GM12878 (cell line): Measurements from ENCODE around the gene TMEM236. TPM values are rescaled to one million over a fixed set of nuclear protein-coding genes. Genes with fewer than 3 reads are reported as not detected.

Experiments used
- ATAC-seq: fragments of 200-7000 bp; cut with Tn5 transposase; 3 replicates; pipeline ENCODE4 v1.9.1; 2020; ENCODE audit warnings: mild to moderate bottlenecking, moderate library complexity
- BruUV-seq: library from RNA; stranded (reverse); fragments of 400-500 nt; replicated peaks from 2 replicates; lab custom pipeline; 2021; lab: Mats Ljungman, UMichigan
- CTCF ChIA-PET: fragments of 300-600 bp; sonication (Branson Sonifier 250); formaldehyde crosslinking; extraction: SDS; loops from one replicate; lab custom pipeline; 2021; ENCODE audit warnings: inconsistent platforms; lab: Yijun Ruan, JAX
- POLR2A ChIA-PET: fragments of 350-600 bp; formaldehyde crosslinking; extraction: SDS; loops from one replicate; lab custom pipeline; 2021; ENCODE audit warnings: inconsistent platforms; lab: Charles Lee
- RAD21 ChIA-PET: fragments of 300-600 bp; sonication (Branson Sonifier 250); formaldehyde crosslinking; loops from one replicate; lab custom pipeline; 2023; ENCODE audit warnings: antibody characterized with exemption; ENCODE audit not compliant: unreplicated experiment; lab: Charles Lee
- SMC1A ChIA-PET: fragments of 300-600 bp; sonication (Branson Sonifier 250); formaldehyde crosslinking; loops from one replicate; lab custom pipeline; 2023; ENCODE audit not compliant: unreplicated experiment, uncharacterized antibody; lab: Charles Lee
- DNase-seq: peaks from one replicate; pipeline ENCODE4 v3.0.0-alpha.2; 2011; ENCODE audit warnings: low read depth, low spot score
- FAIRE-seq: peaks from 3 replicates; lab custom pipeline; 2011; peaks lifted over from hg19 to GRCh38; lab: Jason Lieb, UNC
- H2AFZ ChIP-seq: 2 replicates; pipeline ENCODE4 v1.6.0; 2011; ENCODE audit warnings: low read depth, low read length, control low read depth; ENCODE audit not compliant: control insufficient read depth
- H3K27ac ChIP-seq: 2 replicates; pipeline ENCODE4 v1.5.1; 2011; ENCODE audit warnings: control low read depth; ENCODE audit not compliant: control insufficient read depth, insufficient read depth
- H3K27me3 ChIP-seq, 2 experiments: replicated peaks in 1 of 2; 2 replicates each; pipeline versions ENCODE4 v1.6.0 to v1.6.1; 2011; ENCODE audit warnings: low read length in 1 of 2; ENCODE audit not compliant: control insufficient read depth in 2 of 2, insufficient read depth in 2 of 2
- H3K36me3 ChIP-seq, 2 experiments: 2 replicates each; pipeline ENCODE4 v1.5.1; 2011; ENCODE audit warnings: low read length in 1 of 2; ENCODE audit not compliant: control insufficient read depth in 2 of 2, insufficient read depth in 2 of 2
- H3K4me1 ChIP-seq: 2 replicates; pipeline ENCODE4 v1.6.1; 2011; ENCODE audit warnings: mild to moderate bottlenecking, low read length, moderate library complexity, mixed read lengths; ENCODE audit not compliant: control insufficient read depth, insufficient read depth
- H3K4me2 ChIP-seq: 2 replicates; pipeline ENCODE4 v1.6.0; 2011; ENCODE audit warnings: control low read depth; ENCODE audit not compliant: control insufficient read depth, insufficient read depth
- H3K4me3 ChIP-seq: fragments of 200-600 bp; sonication (generic); 2 replicates; pipeline ENCODE4 v1.5.1; 2016
- H3K79me2 ChIP-seq: 2 replicates; pipeline ENCODE4 v1.6.0; 2011; ENCODE audit warnings: low read length; ENCODE audit not compliant: control insufficient read depth, insufficient read depth
- H3K9ac ChIP-seq: 2 replicates; pipeline ENCODE4 v1.8.0; 2011; ENCODE audit warnings: low read length, control low read depth, mixed read lengths; ENCODE audit not compliant: control insufficient read depth, insufficient read depth
- H3K9me3 ChIP-seq: replicated peaks from 3 replicates; pipeline ENCODE4 v1.5.1; 2011; ENCODE audit warnings: mild to moderate bottlenecking, low read length; ENCODE audit not compliant: control insufficient read depth, insufficient read depth
- H4K20me1 ChIP-seq: 2 replicates; pipeline ENCODE4 v1.6.0; 2011; ENCODE audit not compliant: control insufficient read depth, insufficient read depth
- BCL11A ChIP-seq: IDR thresholded peaks from 2 replicates; pipeline ENCODE4 v1.6.1; 2011; ENCODE audit warnings: low read depth, low read length
- CBX5 ChIP-seq: sonication (generic); IDR thresholded peaks from 2 replicates; pipeline ENCODE4 v1.6.1; 2016; ENCODE audit warnings: low read depth, moderate library complexity, mild to moderate bottlenecking, inconsistent platforms
- EP300 ChIP-seq, 2 experiments: fragments of 150-350 bp in 1 of 2; IDR thresholded peaks; 2 replicates each; pipeline ENCODE4 v1.6.1; 2011 to 2012; ENCODE audit warnings: low read depth in 2 of 2, low read length in 2 of 2, borderline replicate concordance in 1 of 2, improper control_type of control experiment in 1 of 2, inconsistent platforms in 1 of 2; ENCODE audit not compliant: control insufficient read depth in 1 of 2
- HDGF ChIP-seq: fragments of 450-650 bp; IDR thresholded peaks from 2 replicates; pipeline ENCODE4 v1.6.1; 2016; ENCODE audit warnings: antibody characterized with exemption
- KLF5 ChIP-seq: fragments of 450-650 bp; IDR thresholded peaks from 2 replicates; pipeline ENCODE4 v1.6.1; 2014; ENCODE audit warnings: mild to moderate bottlenecking; ENCODE audit not compliant: partially characterized antibody
- MTA2 ChIP-seq: fragments of 450-650 bp; IDR thresholded peaks from 2 replicates; pipeline ENCODE4 v1.6.1; 2016; ENCODE audit warnings: low read depth, mild to moderate bottlenecking, moderate library complexity
- NR2C2 ChIP-seq: IDR thresholded peaks from 2 replicates; pipeline ENCODE4 v1.6.1; 2011; ENCODE audit warnings: borderline replicate concordance, low read depth; ENCODE audit not compliant: control insufficient read depth, insufficient read length
- PAX5 ChIP-seq: IDR thresholded peaks from 2 replicates; pipeline ENCODE4 v1.6.1; 2011; ENCODE audit warnings: low read depth, low read length, borderline replicate concordance
- PAX8 ChIP-seq: fragments of 450-650 bp; IDR thresholded peaks from 2 replicates; pipeline ENCODE4 v1.6.1; 2017; ENCODE audit warnings: mild to moderate bottlenecking, moderate library complexity
- POLR2AphosphoS2 ChIP-seq: IDR thresholded peaks from 2 replicates; pipeline ENCODE4 v1.6.1; 2011; ENCODE audit warnings: low read depth, mild to moderate bottlenecking, low read length, improper control_type of control experiment, moderate library complexity
- RFX5 ChIP-seq: IDR thresholded peaks from 2 replicates; pipeline ENCODE4 v1.6.1; 2011; ENCODE audit warnings: low read depth, low read length, improper control_type of control experiment
- SIN3A ChIP-seq: IDR thresholded peaks from 2 replicates; pipeline ENCODE4 v1.6.1; 2012; ENCODE audit warnings: low read depth, low read length, improper control_type of control experiment
- SP1 ChIP-seq: IDR thresholded peaks from one replicate; pipeline ENCODE4 v1.6.1; 2011; ENCODE audit warnings: low read depth, low read length
- SPI1 ChIP-seq: IDR thresholded peaks from 2 replicates; pipeline ENCODE4 v1.6.1; 2011; ENCODE audit warnings: low read depth, mild to moderate bottlenecking, low read length, moderate library complexity, borderline replicate concordance; ENCODE audit not compliant: insufficient read depth
- SREBF1 ChIP-seq: IDR thresholded peaks from 2 replicates; pipeline ENCODE4 v1.6.1; 2012; ENCODE audit warnings: mild to moderate bottlenecking, low read length
- TAF1 ChIP-seq: IDR thresholded peaks from 2 replicates; pipeline ENCODE4 v1.6.1; 2011; ENCODE audit warnings: mild to moderate bottlenecking, low read depth, low read length, borderline replicate concordance
- ZNF207 ChIP-seq: fragments of 450-650 bp; IDR thresholded peaks from 2 replicates; pipeline ENCODE4 v1.6.1; 2014; ENCODE audit warnings: antibody characterized with exemption, mild to moderate bottlenecking, borderline replicate concordance
- WGBS: methylation state at CpG from one replicate; pipeline ENCODE4 v1.1.6; 2016; ENCODE audit warnings: low lambda C conversion rate; ENCODE audit not compliant: insufficient replicate concordance, insufficient coverage; ENCODE audit errors: missing lambda C conversion rate; 5-methylcytosine and 5-hydroxymethylcytosine counted together
- in situ Hi-C: fragments of 300-500 bp; cut with MboI; formaldehyde crosslinking; loops from 9 replicates; pipeline ENCODE4 v1.14.3; 2018; ENCODE audit warnings: mixed read lengths
- intact Hi-C: fragments of 100-400 bp; cut with micrococcal nuclease; formaldehyde crosslinking; loops from one replicate; pipeline ENCODE4 v1.14.2; 2022; ENCODE audit not compliant: unreplicated experiment
- polyA plus RNA-seq, 11 experiments: library from polyadenylated mRNA; depleted of rRNA in 4 of 11; unstranded in 6 of 11; stranded (reverse) in 5 of 11; fragments of >200 nt; fragmentation: Nextera tagmentation in 4 of 11; fragmentation: Illumina TruSeq in 1 of 11; extraction: Ambion mirVana in 4 of 11; extraction: Trizol in 1 of 11; gene quantifications; 1 replicate in 1 of 11; 2 replicates in 10 of 11; pipeline versions ENCODE4 v1.2.1 to v1.2.3, GENCODE V29; 2011 to 2016; ENCODE audit warnings: inconsistent platforms in 2 of 11, missing spikeins in 2 of 11, low read depth in 1 of 11
- total RNA-seq, 4 experiments: library from RNA; depleted of rRNA in 3 of 4; stranded (reverse); fragments of >200 nt in 3 of 4; fragmentation: Illumina TruSeq in 1 of 4; extraction: Trizol in 1 of 4; gene quantifications; 2 replicates each; pipeline versions ENCODE4 v1.2.1 to v1.2.3, GENCODE V29; 2013 to 2021
- TF ChIP-seq, protein P1 (sequence below): fragments of 450-650 bp; IDR thresholded peaks from 2 replicates; pipeline ENCODE4 v1.6.1; 2014; ENCODE audit warnings: mild to moderate bottlenecking
- TF ChIP-seq, protein P2 (sequence below): IDR thresholded peaks from 2 replicates; pipeline ENCODE4 v1.6.1; 2012; ENCODE audit warnings: low read length, inconsistent platforms

Gene TMEM236
- total and polyA plus RNA-seq, 10 of the 15 experiments (the other 5 are each of a cell fraction or from before 2014, with no cell fraction given): 0.03 TPM; not detected in 9

DNA sequence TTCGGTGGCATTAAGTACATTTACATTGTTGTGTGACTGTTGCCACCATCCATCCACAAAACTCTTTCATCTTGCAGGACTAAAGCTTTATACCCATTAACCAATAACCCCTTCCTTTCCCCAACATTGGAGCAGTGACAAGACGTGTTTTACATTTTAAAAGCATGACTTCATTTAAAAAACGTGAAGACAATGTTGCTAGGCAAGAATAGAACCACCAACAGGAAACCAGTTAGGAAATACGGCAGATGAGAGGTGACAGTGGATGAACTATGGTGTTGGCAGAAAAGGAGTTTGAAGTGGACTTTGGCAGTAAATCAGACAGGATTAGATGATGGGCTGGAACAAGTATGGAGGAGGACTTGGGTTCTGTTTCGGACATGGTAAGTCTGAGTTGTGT is 17.0 kb downstream of the TMEM236 start (continued):
- TF ChIP-seq, protein P1, sequence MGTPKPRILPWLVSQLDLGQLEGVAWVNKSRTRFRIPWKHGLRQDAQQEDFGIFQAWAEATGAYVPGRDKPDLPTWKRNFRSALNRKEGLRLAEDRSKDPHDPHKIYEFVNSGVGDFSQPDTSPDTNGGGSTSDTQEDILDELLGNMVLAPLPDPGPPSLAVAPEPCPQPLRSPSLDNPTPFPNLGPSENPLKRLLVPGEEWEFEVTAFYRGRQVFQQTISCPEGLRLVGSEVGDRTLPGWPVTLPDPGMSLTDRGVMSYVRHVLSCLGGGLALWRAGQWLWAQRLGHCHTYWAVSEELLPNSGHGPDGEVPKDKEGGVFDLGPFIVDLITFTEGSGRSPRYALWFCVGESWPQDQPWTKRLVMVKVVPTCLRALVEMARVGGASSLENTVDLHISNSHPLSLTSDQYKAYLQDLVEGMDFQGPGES: no peak
- TF ChIP-seq ZNF207: no peak
- TF ChIP-seq SIN3A: no peak
- no peak for TF ChIP-seq CBX5

DNA sequence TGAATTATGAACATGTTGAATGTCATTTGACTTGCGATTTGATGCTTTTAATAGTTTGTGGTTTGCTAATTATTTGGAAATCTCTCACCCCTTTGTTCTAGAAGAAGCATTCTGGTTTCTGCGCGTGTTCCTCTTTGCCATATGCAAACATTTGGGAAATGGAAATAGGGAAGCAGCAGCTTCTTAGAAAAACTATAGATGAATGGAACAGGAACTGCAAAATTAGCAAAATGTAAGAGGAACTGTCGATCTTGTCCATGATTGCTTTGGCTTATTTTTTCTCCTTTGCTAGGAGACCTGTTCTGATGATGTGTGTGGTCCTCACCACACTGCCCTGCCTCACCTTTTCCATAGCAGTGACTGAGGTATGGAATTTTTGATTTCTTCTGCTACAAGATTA is 19.0 kb downstream of the TMEM236 start:
- FAIRE-seq (no peak), ATAC-seq (no peak), DNase-seq (no peak)
- Histone ChIP-seq H3K9ac (no peak overlapping the region), H3K27ac (no peak overlapping the region), H2AFZ (no peak overlapping the region), H3K36me3 (no peaks in the 10 kb centered on the region), H3K27me3 (no peaks in the 10 kb centered on the region), H3K4me3 (no peak overlapping the region), H3K4me2 (no peak overlapping the region), H3K9me3 (no peaks in the 10 kb centered on the region), H3K4me1 (no peaks in the 10 kb centered on the region), H4K20me1 (no peaks in the 10 kb centered on the region), H3K79me2 (no peaks in the 10 kb centered on the region)
- CTCF ChIA-PET: no interaction called here
- SMC1A ChIA-PET: interaction anchor here (1.6 kb wide), 1 partner anchor 387 kb away, joined by 3 read pairs; no protein-coding TSS in a partner anchor
- TF ChIP-seq POLR2AphosphoS2: no peak
- TF ChIP-seq, protein P2, sequence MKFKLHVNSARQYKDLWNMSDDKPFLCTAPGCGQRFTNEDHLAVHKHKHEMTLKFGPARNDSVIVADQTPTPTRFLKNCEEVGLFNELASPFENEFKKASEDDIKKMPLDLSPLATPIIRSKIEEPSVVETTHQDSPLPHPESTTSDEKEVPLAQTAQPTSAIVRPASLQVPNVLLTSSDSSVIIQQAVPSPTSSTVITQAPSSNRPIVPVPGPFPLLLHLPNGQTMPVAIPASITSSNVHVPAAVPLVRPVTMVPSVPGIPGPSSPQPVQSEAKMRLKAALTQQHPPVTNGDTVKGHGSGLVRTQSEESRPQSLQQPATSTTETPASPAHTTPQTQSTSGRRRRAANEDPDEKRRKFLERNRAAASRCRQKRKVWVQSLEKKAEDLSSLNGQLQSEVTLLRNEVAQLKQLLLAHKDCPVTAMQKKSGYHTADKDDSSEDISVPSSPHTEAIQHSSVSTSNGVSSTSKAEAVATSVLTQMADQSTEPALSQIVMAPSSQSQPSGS: no peak
- no peak for TF ChIP-seq MTA2
- no peak for TF ChIP-seq PAX5
- TF ChIP-seq NR2C2: no peak
- no peak for TF ChIP-seq SP1
- no peak for TF ChIP-seq SREBF1
- TF ChIP-seq EP300 (IDR thresholded peaks at IDR 0.05; ENCODE audit: borderline replicate concordance in 1 of 2, control insufficient read depth in 1 of 2, low read depth in 2 of 2, low read length in 2 of 2): no peak
- no peak for TF ChIP-seq TAF1
- TF ChIP-seq KLF5: no peak
- no peak for TF ChIP-seq RFX5
- no peak for TF ChIP-seq BCL11A
- TF ChIP-seq PAX8: no peak
- TF ChIP-seq SPI1: no peak
- no peak for TF ChIP-seq HDGF
- no TSS peak for BruUV-seq
- WGBS: 2% methylated on average over 4 of the region's 4 CpGs
- intact Hi-C loops: no loop called here
- RAD21 ChIA-PET: no interaction called here
- in situ Hi-C loops: no loop called here
- POLR2A ChIA-PET: no interaction called here
